ENCODE measurements around the gene SRD5A2.

DNA sequence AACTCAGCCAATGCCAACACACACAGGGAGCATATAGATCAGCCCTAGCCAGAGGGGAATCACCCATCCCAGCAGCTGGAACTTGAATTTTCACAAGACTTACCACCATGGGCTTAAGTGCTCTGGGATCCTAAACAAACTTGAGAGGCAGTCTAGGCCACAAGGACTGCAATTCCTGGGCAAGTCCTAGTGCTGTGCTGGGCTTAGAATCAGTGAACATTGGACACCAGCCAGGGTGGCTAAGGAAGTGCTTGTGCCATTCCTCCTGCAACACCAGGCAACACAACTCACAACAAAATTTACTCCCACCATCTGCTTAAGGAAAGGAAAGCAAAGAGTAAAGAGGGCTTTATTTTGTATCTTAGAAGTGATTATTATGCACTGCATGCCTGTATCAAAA, 38.9 kb downstream of the SRD5A2 start:
- TF ChIP-seq POLR2A (IDR thresholded peaks at IDR 0.05) (no peak), POLR2AphosphoS5 (IDR thresholded peaks at IDR 0.05; ENCODE audit: insufficient read depth in 1 of 2, low read depth in 1 of 2) (no peak)
